Upper lobe of left lung (tissue), 6 donors: ENCODE results near the gene CALR3. TPM values are rescaled to one million over a fixed set of nuclear protein-coding genes. Genes with fewer than 3 reads are reported as not detected.
"Not testable (repeated sequence)": the region's sequence is repeated elsewhere in the genome, so short reads cannot be mapped to it uniquely, and the experiment has no call there.

ENCODE experiments used
- ATAC-seq, 2 donors: fragments of 200-7000 bp; cut with Tn5 transposase; one replicate each; pipeline ENCODE4 v1.9.1; 2022; ENCODE audit warnings: mild to moderate bottlenecking in 2 of 2, moderate library complexity in 2 of 2; ENCODE audit not compliant: low FRiP score in 2 of 2
- DNase-seq, 2 donors: peaks; one replicate each; pipeline ENCODE4 v3.0.0-alpha.2; 2019 to 2020
- H3K27ac ChIP-seq, 4 donors: fragments of 200-600 bp; sonication (generic); one replicate each; pipeline ENCODE4 v1.5.1; 2016 to 2019
- H3K27me3 ChIP-seq, 4 donors: fragments of 200-600 bp; sonication (generic); one replicate each; pipeline ENCODE4 v1.5.1; 2017 to 2019
- H3K36me3 ChIP-seq, 4 donors: fragments of 200-600 bp; sonication (generic); one replicate each; pipeline ENCODE4 v1.5.1; 2016 to 2019
- H3K4me1 ChIP-seq, 4 donors: fragments of 200-600 bp; sonication (generic); one replicate each; pipeline ENCODE4 v1.5.1; 2018 to 2019
- H3K4me3 ChIP-seq, 4 donors: fragments of 200-600 bp; sonication (generic); one replicate each; pipeline ENCODE4 v1.5.1; 2017 to 2019; ENCODE audit warnings: mild to moderate bottlenecking in 2 of 4, moderate library complexity in 1 of 4
- H3K9me3 ChIP-seq, 4 donors: fragments of 200-600 bp; sonication (generic); one replicate each; pipeline ENCODE4 v1.5.1; 2018 to 2019
- CTCF ChIP-seq, 6 experiments: fragments of 450-650 bp in 4 of 6; fragments of 200-600 bp in 2 of 6; sonication (generic) in 2 of 6; IDR thresholded peaks; one replicate each; pipeline ENCODE4 v1.5.1; 2016 to 2019; ENCODE audit warnings: antibody characterized with exemption in 6 of 6
- EP300 ChIP-seq, 4 donors: sonication (generic); formaldehyde crosslinking; IDR thresholded peaks; one replicate each; pipeline ENCODE4 v1.5.1; 2017; ENCODE audit warnings: antibody characterized with exemption in 4 of 4, control low read depth in 2 of 4
- POLR2A ChIP-seq, 4 donors: fragments of 450-650 bp; IDR thresholded peaks; one replicate each; pipeline ENCODE4 v1.5.1; 2016 to 2017; ENCODE audit warnings: antibody characterized with exemption in 4 of 4, mild to moderate bottlenecking in 2 of 4
- POLR2AphosphoS5 ChIP-seq, 2 donors: sonication (generic); formaldehyde crosslinking; IDR thresholded peaks; one replicate each; pipeline ENCODE4 v1.5.1; 2017; ENCODE audit warnings: antibody characterized with exemption in 2 of 2
- WGBS, 2 donors: methylation state at CpG; one replicate each; pipeline ENCODE4 v1.1.5; 2017 to 2018; 5-methylcytosine and 5-hydroxymethylcytosine counted together
- total RNA-seq, 6 donors: library from RNA; depleted of rRNA in 4 of 6; stranded (reverse); fragments of >200 nt in 4 of 6; gene quantifications; one replicate each; pipeline versions ENCODE4 v1.1.0 to v1.2.1, GENCODE V29; 2016 to 2021
- donor health status: DM: no; HTN: no; CAD: no; lungs with moderate emphysema.
- donor health status: DM: no; HTN: yes; CAD: no; lungs with severe emphysema.

Gene CALR3
- total RNA-seq, 6 donors from 2014 or later: not detected

- peaks cover 0 to 6% (median 0%) of the 10 kb centered on the region in 4 donors for H3K36me3 ChIP-seq
- no peak overlapping the region for H3K27ac ChIP-seq
- no peak overlapping the region for H3K4me3 ChIP-seq
- no peaks in the 10 kb centered on the region for H3K9me3 ChIP-seq
- 87 to 92% methylated on average over 5 of the region's 5 CpGs for WGBS, 2 donors
- H3K27me3 ChIP-seq: no peaks in the 10 kb centered on the region
- DNase-seq (no peak), ATAC-seq (no peak)
- TF ChIP-seq CTCF (IDR thresholded peaks at IDR 0.05) (no peak), POLR2A (IDR thresholded peaks at IDR 0.05) (no peak), EP300 (IDR thresholded peaks at IDR 0.05) (no peak), POLR2AphosphoS5 (IDR thresholded peaks at IDR 0.05) (no peak)
- peaks cover 23 to 37% (median 31%) of the 10 kb centered on the region in 4 donors for H3K4me1 ChIP-seq
Measured at GRCh38 chr19:16455489-16455888, 40.5 kb downstream of the CALR3 start.

- TF ChIP-seq CTCF (IDR thresholded peaks at IDR 0.05) (no peak), EP300 (IDR thresholded peaks at IDR 0.05) (no peak), POLR2A (IDR thresholded peaks at IDR 0.05) (no peak), POLR2AphosphoS5 (IDR thresholded peaks at IDR 0.05) (no peak)
- H3K4me1 ChIP-seq: peaks cover 23 to 36% (median 30%) of the 10 kb centered on the region in 4 donors
- DNase-seq: no peak
Measured at GRCh38 chr19:16454351-16454918, 41.5 kb downstream of the CALR3 start.

GRCh38 chr19:16452325-16452724, 43.6 kb downstream of the CALR3 start:
- peaks cover 14 to 29% (median 19%) of the 10 kb centered on the region in 4 donors for H3K4me1 ChIP-seq

More at GRCh38 chr19:16454351-16454918, 41.5 kb downstream of the CALR3 start:
- peak overlapping the region in 1 of 4 donors; percentile 44 for H3K27ac ChIP-seq
- H3K36me3 ChIP-seq: peaks cover 0 to 6% (median 0%) of the 10 kb centered on the region in 4 donors
- no peak overlapping the region for H3K4me3 ChIP-seq
- no peaks in the 10 kb centered on the region for H3K9me3 ChIP-seq
- H3K27me3 ChIP-seq: no peaks in the 10 kb centered on the region
- no peak for ATAC-seq
- 80 to 88% methylated on average over 10 of the region's 10 CpGs for WGBS, 2 donors

GRCh38 chr19:16449330-16449961, 46.5 kb downstream of the CALR3 start:
- peak in 1 of 2 donors; percentile 47 for DNase-seq
- TF ChIP-seq POLR2A (IDR thresholded peaks at IDR 0.05) (no peak), POLR2AphosphoS5 (IDR thresholded peaks at IDR 0.05) (peak in 1 of 2 donors; percentile 37)
- peak; percentile 26 to 68 for ATAC-seq
- Histone ChIP-seq H3K36me3 (no peaks in the 10 kb centered on the region), H3K4me1 (peaks cover 26 to 31% (median 29%) of the 10 kb centered on the region in 4 donors), H3K27ac (peak overlapping the region; percentile 3 to 76 (median 60)), H3K27me3 (no peaks in the 10 kb centered on the region), H3K9me3 (no peaks in the 10 kb centered on the region), H3K4me3 (no peak overlapping the region)
- WGBS, 2 donors: 61 to 70% methylated on average over 6 of the region's 6 CpGs

More at GRCh38 chr19:16452325-16452724, 43.6 kb downstream of the CALR3 start:
- no peaks in the 10 kb centered on the region for H3K27me3 ChIP-seq
- H3K36me3 ChIP-seq: peaks cover 0 to 6% (median 0%) of the 10 kb centered on the region in 4 donors
- H3K27ac ChIP-seq: no peak overlapping the region
- WGBS, 2 donors: 71 to 73% methylated on average over 8 of the region's 8 CpGs
- no peaks in the 10 kb centered on the region for H3K9me3 ChIP-seq
- DNase-seq: no peak
- ATAC-seq: no peak
- TF ChIP-seq POLR2AphosphoS5 (IDR thresholded peaks at IDR 0.05) (no peak), EP300 (IDR thresholded peaks at IDR 0.05) (no peak), POLR2A (IDR thresholded peaks at IDR 0.05) (no peak), CTCF (IDR thresholded peaks at IDR 0.05) (no peak)
- H3K4me3 ChIP-seq: no peak overlapping the region

GRCh38 chr19:16448872-16449271, 47.1 kb downstream of the CALR3 start:
- DNase-seq, H3K27me3 ChIP-seq, ATAC-seq, H3K9me3 ChIP-seq, H3K4me3 ChIP-seq, H3K36me3 ChIP-seq: not testable (repeated sequence)
- 97 to 98% methylated on average over 3 of the region's 3 CpGs for WGBS, 2 donors
- Histone ChIP-seq H3K27ac (peak overlapping the region; percentile 3 to 76 (median 60)), H3K4me1 (peaks cover 28 to 34% (median 31%) of the 10 kb centered on the region in 4 donors)
